WTC11 (cell line): ENCODE results near the gene SIRT3. TPM values are rescaled to one million over a fixed set of nuclear protein-coding genes. Genes with fewer than 3 reads are reported as not detected.
A peak's percentile ranks its signal among the peaks of the same experiment; 100 is the strongest.
"Not testable (repeated sequence)": the region's sequence is repeated elsewhere in the genome, so short reads cannot be mapped to it uniquely, and the experiment has no call there.

Source experiments
- ATAC-seq: fragments of 200-7000 bp; cut with Tn5 transposase; 2 replicates; pipeline ENCODE4 v1.10.0; 2021; ENCODE audit warnings: mild to moderate bottlenecking, moderate library complexity
- CTCF ChIA-PET: fragments of 300-600 bp; sonication (Branson Sonifier 250); formaldehyde crosslinking; loops from one replicate; lab custom pipeline; 2021; ENCODE audit warnings: antibody characterized with exemption; lab: Charles Lee
- POLR2A ChIA-PET: fragments of 350-600 bp; sonication (Branson Sonifier 250); formaldehyde crosslinking; loops from one replicate; lab custom pipeline; 2021; ENCODE audit warnings: antibody characterized with exemption; lab: Charles Lee
- DNase-seq: peaks from one replicate; pipeline ENCODE4 v3.0.0; 2021; ENCODE audit warnings: low spot score
- H3K27ac Mint-ChIP-seq: 2 replicates; pipeline ENCODE4 v1.8.0; 2021; ENCODE audit warnings: mixed read lengths
- H3K27me3 Mint-ChIP-seq: 2 replicates; pipeline ENCODE4 v1.8.0; 2021; ENCODE audit warnings: low read depth, mild to moderate bottlenecking, moderate library complexity, mixed read lengths
- H3K36me3 Mint-ChIP-seq: 2 replicates; pipeline ENCODE4 v1.8.0; 2021; ENCODE audit warnings: mixed read lengths
- H3K4me1 Mint-ChIP-seq: 2 replicates; pipeline ENCODE4 v1.8.0; 2022; ENCODE audit warnings: mixed read lengths
- H3K4me3 Mint-ChIP-seq: 2 replicates; pipeline ENCODE4 v1.8.0; 2021; ENCODE audit warnings: mild to moderate bottlenecking, moderate library complexity, mixed read lengths
- H3K9me3 Mint-ChIP-seq: 2 replicates; pipeline ENCODE4 v1.8.0; 2021; ENCODE audit warnings: mixed read lengths
- OVOL2 ChIP-seq: fragments of 250-450 bp; sonication (Bioruptor Pico); IDR thresholded peaks from 2 replicates; pipeline ENCODE4 v1.9.0; 2021; ENCODE audit warnings: mild to moderate bottlenecking, borderline replicate concordance
- total RNA-seq: library from RNA; stranded (reverse); gene quantifications from 3 replicates; pipeline ENCODE4 v1.2.3, GENCODE V29; 2021
- TF ChIP-seq, protein P1 (sequence below): fragments of 250-450 bp; sonication (Bioruptor Pico); IDR thresholded peaks from 2 replicates; pipeline ENCODE4 v1.9.0; 2021; ENCODE audit warnings: mild to moderate bottlenecking, borderline replicate concordance
- TF ChIP-seq, protein P2 (sequence below): fragments of 200-600 bp; IDR thresholded peaks from 2 replicates; pipeline ENCODE4 v1.8.0; 2022; ENCODE audit warnings: antibody characterized with exemption

SIRT3 gene
- total RNA-seq, 1 experiment from 2014 or later, result 21.0 TPM

DNA sequence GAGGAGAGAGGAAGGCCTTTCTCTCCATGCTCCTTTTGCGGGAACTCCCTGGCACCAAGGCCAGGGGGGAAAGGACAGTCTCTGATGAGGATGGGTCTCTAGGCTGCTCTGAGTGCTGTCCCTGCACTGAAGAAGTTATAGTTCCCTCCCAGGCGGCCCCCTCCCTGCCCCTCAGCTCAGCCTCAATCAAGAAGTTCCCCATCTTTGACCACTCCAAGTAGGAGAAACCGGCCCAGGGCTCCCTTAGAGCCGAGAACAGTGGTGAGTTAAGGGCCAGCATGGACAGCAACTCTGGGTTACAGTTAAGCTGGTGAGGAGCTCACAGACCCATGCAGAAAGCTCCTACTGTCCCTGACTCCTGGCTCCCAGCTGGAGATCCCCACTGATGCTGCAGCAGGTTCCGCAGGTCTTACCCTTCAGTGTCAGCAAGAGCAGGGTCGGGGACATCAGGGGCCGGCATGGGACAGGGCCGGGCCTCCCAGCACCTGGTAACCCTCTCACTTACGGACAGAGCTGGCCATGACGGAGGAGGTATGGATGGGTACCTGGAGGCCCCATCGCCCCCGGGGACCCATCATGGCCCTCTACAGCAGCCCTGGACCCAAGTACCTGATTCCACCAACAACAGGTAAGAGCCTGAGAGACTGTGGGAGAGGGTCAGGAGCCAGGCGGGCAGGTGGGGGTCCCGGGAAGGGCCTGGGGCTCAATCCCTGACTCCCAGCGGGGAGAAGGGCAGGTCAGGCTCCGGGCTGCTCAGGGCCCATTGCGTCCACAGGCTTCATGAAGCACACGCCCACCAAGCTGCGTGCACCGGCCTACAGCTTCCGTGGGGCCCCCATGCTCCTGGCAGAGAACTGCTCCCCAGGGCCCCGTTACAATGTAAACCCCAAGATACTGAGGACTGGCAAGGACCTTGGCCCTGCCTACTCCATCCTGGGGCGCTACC lies 39.1 kb downstream of the SIRT3 start (continued):
- TF ChIP-seq, protein P1, sequence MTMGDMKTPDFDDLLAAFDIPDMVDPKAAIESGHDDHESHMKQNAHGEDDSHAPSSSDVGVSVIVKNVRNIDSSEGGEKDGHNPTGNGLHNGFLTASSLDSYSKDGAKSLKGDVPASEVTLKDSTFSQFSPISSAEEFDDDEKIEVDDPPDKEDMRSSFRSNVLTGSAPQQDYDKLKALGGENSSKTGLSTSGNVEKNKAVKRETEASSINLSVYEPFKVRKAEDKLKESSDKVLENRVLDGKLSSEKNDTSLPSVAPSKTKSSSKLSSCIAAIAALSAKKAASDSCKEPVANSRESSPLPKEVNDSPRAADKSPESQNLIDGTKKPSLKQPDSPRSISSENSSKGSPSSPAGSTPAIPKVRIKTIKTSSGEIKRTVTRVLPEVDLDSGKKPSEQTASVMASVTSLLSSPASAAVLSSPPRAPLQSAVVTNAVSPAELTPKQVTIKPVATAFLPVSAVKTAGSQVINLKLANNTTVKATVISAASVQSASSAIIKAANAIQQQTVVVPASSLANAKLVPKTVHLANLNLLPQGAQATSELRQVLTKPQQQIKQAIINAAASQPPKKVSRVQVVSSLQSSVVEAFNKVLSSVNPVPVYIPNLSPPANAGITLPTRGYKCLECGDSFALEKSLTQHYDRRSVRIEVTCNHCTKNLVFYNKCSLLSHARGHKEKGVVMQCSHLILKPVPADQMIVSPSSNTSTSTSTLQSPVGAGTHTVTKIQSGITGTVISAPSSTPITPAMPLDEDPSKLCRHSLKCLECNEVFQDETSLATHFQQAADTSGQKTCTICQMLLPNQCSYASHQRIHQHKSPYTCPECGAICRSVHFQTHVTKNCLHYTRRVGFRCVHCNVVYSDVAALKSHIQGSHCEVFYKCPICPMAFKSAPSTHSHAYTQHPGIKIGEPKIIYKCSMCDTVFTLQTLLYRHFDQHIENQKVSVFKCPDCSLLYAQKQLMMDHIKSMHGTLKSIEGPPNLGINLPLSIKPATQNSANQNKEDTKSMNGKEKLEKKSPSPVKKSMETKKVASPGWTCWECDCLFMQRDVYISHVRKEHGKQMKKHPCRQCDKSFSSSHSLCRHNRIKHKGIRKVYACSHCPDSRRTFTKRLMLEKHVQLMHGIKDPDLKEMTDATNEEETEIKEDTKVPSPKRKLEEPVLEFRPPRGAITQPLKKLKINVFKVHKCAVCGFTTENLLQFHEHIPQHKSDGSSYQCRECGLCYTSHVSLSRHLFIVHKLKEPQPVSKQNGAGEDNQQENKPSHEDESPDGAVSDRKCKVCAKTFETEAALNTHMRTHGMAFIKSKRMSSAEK, result no peak
- no peak for TF ChIP-seq OVOL2

DNA sequence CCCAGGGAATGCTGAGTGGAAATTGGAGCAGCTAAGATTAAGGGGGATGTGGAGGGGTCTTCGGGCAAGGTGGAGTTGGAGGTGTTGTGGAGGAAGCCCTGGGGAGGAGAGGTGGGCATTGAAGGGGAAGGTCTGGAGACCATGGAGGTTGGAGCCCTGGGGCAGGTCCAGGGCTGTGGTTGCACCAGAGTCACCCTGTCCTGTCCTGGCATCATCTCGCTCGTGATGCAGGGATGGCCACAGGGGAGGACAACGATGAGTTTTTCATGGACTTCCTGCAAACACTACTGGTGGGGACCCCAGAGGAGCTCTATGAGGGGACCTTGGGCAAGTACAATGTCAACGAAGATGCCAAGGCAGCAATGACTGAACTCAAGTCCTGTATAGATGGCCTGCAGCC lies 42.7 kb downstream of the SIRT3 start:
- H3K9me3 Mint-ChIP-seq, H3K27me3 Mint-ChIP-seq, H3K36me3 Mint-ChIP-seq, DNase-seq, POLR2A ChIA-PET, ATAC-seq, CTCF ChIA-PET, H3K27ac Mint-ChIP-seq, H3K4me3 Mint-ChIP-seq, H3K4me1 Mint-ChIP-seq: not testable (repeated sequence)

DNA sequence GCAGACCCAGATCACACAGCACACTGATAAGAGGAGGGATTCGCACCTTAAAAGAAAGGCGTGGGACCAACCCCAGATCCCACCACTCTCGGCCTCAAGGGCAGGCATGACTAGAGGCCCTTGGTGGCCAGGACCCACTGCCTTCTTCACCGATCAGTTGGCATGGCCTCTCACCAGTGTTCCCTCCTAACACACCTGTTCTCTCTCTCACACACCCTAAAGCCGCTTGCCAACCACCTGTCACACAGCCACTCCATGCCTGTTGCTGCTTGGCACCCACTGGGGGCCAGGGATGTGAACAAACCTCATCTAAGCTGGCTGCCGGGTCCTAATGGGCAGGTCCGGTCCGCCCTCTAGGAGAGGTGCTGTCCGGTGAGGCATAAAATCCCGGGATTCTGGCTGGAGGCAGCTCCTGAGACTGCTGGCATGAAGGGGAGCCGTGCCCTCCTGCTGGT lies 43.4 kb downstream of the SIRT3 start, which contains the start of gene SCGB1C1:
SCGB1C1 (plus strand) TSS at position 405 of the 455 bp plus-strand sequence; CDS start at position 427, 22 bp downstream.
- H3K4me3 Mint-ChIP-seq, ATAC-seq, CTCF ChIA-PET: not testable (repeated sequence)

DNA sequence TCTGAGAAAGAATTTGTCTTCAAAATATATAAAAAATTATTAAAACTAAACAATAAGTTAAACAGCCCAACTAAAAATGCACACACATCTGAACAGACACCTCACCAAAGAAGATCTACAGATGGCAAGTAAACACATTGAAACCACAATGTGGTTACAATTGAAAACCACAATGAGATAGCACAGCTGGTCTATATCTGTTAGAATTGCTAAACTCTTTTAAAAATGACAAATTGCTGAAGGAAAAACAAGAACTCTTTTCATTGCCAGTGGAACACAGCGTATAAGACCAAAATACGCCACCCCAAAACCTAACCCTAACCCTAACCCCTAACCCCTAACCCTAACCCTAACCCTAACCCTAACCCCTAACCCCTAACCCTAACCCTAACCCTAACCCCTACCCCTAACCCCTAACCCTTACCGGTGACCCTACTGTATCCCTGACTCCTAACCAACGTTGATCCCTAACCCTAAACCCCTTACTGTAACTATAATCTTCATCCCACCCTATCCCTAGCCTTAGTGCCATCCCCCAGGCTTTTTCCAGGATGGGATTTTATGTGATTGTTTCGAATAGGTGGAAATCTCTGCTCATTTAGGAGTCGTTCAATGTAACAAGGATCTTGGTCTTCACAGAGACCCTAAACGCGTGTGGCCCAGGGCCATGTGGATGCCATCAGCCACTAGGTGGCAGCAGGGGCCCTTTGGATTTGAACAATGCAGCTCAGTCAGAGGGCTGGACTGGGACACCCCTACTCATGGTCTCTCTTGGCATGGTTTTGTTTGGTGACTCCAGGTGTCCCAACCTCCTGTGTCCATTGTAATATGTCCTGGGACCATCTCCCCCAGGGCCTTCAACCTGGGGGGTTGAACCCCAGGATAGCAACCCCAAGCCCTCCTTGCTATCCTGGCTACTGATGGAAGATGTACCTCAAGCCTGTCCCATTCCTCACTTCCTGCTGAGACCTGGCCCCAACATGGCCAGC lies 44.4 kb downstream of the SIRT3 start:
- POLR2A ChIA-PET, H3K36me3 Mint-ChIP-seq, H3K27me3 Mint-ChIP-seq, CTCF ChIA-PET, H3K4me1 Mint-ChIP-seq, H3K9me3 Mint-ChIP-seq, H3K4me3 Mint-ChIP-seq, H3K27ac Mint-ChIP-seq: not testable (repeated sequence)
- ATAC-seq (peak; percentile 75), DNase-seq (peak; percentile 46)

More for the DNA sequence above, 43.4 kb downstream of the SIRT3 start, which contains the start of gene SCGB1C1:
- DNase-seq, H3K36me3 Mint-ChIP-seq, H3K27me3 Mint-ChIP-seq, H3K4me1 Mint-ChIP-seq, H3K9me3 Mint-ChIP-seq, H3K27ac Mint-ChIP-seq, POLR2A ChIA-PET: not testable (repeated sequence)

DNA sequence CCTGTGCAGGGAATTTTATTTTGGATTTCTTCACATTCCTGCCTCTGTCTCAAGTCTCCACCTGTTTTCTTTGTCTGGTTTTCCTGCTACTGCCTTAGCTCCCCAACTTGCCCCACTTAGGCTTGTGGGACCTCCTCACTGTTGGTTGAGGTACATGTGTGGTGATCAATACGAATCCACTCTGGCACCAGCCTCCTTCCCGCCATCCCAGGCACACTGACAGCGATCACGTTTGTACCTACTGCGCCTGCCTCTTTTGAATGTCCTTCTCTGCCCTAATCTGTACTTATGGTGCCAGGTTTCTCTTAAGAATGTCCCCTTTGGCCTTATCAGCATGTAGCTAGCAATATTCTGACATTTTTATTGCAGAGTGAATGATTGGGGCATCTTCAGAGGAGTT lies 45.6 kb downstream of the SIRT3 start:
- POLR2A ChIA-PET, H3K27me3 Mint-ChIP-seq, H3K9me3 Mint-ChIP-seq, ATAC-seq, CTCF ChIA-PET, DNase-seq, H3K4me1 Mint-ChIP-seq, H3K27ac Mint-ChIP-seq, H3K4me3 Mint-ChIP-seq, H3K36me3 Mint-ChIP-seq: not testable (repeated sequence)

DNA sequence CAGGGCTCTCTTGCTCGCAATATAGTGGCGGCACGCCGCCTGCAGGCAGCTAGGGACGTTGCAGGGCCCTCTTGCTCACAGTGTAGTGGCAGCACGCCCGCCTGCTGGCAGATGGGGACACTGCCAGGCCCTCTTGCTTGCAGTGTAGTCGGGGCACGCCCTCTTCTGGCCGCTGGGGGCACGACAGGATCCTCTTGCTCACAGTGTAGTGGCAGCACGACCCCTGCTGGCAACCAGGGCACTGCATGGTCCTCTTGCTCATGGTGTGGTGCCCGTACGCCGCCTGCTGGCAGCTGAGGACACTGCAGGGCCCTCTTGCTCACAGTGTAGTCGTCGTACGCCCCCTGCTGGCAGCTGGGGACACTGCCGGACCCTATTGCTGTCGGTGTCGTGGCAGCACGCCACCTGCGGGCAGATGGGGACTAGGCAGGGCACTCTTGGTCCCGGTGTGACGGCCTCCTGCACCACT lies 46.3 kb downstream of the SIRT3 start:
- H3K4me1 Mint-ChIP-seq, CTCF ChIA-PET, H3K27ac Mint-ChIP-seq, H3K27me3 Mint-ChIP-seq, H3K36me3 Mint-ChIP-seq, POLR2A ChIA-PET, H3K4me3 Mint-ChIP-seq, H3K9me3 Mint-ChIP-seq: not testable (repeated sequence)
- DNase-seq (peak; percentile 8), ATAC-seq (peak; percentile 70)
- TF ChIP-seq, protein P2, sequence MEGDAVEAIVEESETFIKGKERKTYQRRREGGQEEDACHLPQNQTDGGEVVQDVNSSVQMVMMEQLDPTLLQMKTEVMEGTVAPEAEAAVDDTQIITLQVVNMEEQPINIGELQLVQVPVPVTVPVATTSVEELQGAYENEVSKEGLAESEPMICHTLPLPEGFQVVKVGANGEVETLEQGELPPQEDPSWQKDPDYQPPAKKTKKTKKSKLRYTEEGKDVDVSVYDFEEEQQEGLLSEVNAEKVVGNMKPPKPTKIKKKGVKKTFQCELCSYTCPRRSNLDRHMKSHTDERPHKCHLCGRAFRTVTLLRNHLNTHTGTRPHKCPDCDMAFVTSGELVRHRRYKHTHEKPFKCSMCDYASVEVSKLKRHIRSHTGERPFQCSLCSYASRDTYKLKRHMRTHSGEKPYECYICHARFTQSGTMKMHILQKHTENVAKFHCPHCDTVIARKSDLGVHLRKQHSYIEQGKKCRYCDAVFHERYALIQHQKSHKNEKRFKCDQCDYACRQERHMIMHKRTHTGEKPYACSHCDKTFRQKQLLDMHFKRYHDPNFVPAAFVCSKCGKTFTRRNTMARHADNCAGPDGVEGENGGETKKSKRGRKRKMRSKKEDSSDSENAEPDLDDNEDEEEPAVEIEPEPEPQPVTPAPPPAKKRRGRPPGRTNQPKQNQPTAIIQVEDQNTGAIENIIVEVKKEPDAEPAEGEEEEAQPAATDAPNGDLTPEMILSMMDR, result peak; percentile 40; the same call in 1 of the 2 replicates

DNA sequence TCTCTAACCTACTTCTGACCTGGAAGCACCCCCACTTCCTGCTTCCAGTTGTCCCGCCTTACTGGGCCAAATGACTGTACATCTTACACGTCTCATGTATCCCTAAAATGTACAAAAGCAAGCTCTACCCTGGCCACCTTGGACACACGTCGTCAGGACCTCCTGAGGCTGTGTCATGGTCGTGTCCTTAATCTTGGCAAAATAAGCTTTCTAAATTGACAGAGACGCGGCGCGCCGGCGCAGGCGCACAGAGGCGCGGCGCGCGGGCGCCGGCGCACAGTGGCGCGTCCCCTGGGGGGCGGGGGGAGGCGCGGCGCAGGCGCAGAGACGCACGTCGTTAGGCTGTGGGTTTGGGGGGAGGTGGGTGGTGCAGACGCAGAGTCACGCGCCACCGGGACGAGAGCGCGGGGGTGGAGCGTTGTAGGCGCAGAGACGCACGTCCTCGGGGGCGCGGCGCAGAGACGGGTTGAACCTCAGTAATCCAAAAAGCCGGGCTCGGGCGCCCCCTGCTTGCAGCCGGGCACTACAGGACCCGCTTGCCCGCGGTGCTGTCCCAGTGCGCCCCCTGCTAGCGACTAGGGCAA lies 46.9 kb downstream of the SIRT3 start:
- H3K9me3 Mint-ChIP-seq, H3K4me3 Mint-ChIP-seq, CTCF ChIA-PET, H3K27ac Mint-ChIP-seq, H3K36me3 Mint-ChIP-seq, H3K4me1 Mint-ChIP-seq, ATAC-seq, POLR2A ChIA-PET, H3K27me3 Mint-ChIP-seq: not testable (repeated sequence)
- peak; percentile 8 for DNase-seq

DNA sequence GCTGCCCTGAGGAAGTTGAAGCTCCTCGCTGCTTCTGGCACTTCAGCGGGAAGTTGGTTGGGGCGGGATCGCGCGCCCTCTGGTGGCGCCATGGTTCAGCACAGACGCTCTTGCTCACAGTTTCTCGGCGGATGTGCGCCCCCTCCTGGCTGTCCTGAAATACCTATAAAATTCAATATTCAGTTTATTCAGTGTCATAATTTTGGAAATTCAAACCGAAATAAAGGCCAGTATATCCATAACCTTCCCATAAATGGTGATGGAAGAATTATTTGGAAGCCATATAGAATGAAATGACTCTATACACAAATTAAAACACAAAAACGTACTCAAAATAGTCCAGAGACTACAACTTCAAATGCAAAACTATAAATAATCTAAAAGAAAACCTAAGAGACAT lies 55.9 kb downstream of the SIRT3 start:
- H3K27ac Mint-ChIP-seq, CTCF ChIA-PET, H3K9me3 Mint-ChIP-seq, H3K27me3 Mint-ChIP-seq, H3K4me1 Mint-ChIP-seq, POLR2A ChIA-PET, H3K4me3 Mint-ChIP-seq, DNase-seq, ATAC-seq, H3K36me3 Mint-ChIP-seq: not testable (repeated sequence)
